Measurements from ENCODE around the gene VAV3.
"Not testable (repeated sequence)": the region's sequence is repeated elsewhere in the genome, so short reads cannot be mapped to it uniquely, and the experiment has no call there.

The VAV3 gene

GRCh38 chr1:107883562-107883961, 81.4 kb downstream of the VAV3 start:
- no peak for DNase-seq

GRCh38 chr1:107879927-107880326, 85.1 kb downstream of the VAV3 start:
- no peak for DNase-seq

GRCh38 chr1:107879346-107879745, 85.6 kb downstream of the VAV3 start:
- peak in 2 of 3 donors; percentile 39 to 49 for DNase-seq

- DNase-seq = peak; percentile 62 to 73 (median 64)
Observed at GRCh38 chr1:107877745-107878144, 87.2 kb downstream of the VAV3 start.

- DNase-seq = peak; percentile 47 to 81 (median 76)
Observed at GRCh38 chr1:107877092-107877491, 87.9 kb downstream of the VAV3 start.

- DNase-seq = no peak
Observed at GRCh38 chr1:107875689-107876088, 89.3 kb downstream of the VAV3 start.

GRCh38 chr1:107874221-107874620, 90.8 kb downstream of the VAV3 start:
- DNase-seq = peak in 2 of 3 donors; percentile 54 to 56

- DNase-seq = peak; percentile 39 to 56 (median 44)
Observed at GRCh38 chr1:107871687-107872395, 93.1 kb downstream of the VAV3 start.

GRCh38 chr1:107871259-107871658, 93.7 kb downstream of the VAV3 start:
- DNase-seq = no peak

- no peak for DNase-seq
Observed at GRCh38 chr1:107870696-107871095, 94.3 kb downstream of the VAV3 start.

- no peak for DNase-seq
Observed at GRCh38 chr1:107867897-107868296, 97.1 kb downstream of the VAV3 start.

- no peak for DNase-seq
Observed at GRCh38 chr1:107867422-107867821, 97.6 kb downstream of the VAV3 start.

GRCh38 chr1:107866870-107867269, 98.1 kb downstream of the VAV3 start:
- DNase-seq = no peak

GRCh38 chr1:107865627-107866026, 99.4 kb downstream of the VAV3 start:
- no peak for DNase-seq

GRCh38 chr1:107863342-107863741, 101.6 kb downstream of the VAV3 start:
- no peak for DNase-seq

- no peak for DNase-seq
Observed at GRCh38 chr1:107862064-107862463, 102.9 kb downstream of the VAV3 start.

- no peak for DNase-seq
Observed at GRCh38 chr1:107858323-107858722, 106.7 kb downstream of the VAV3 start.

GRCh38 chr1:107851418-107851817, 113.6 kb downstream of the VAV3 start:
- no peak for DNase-seq

- DNase-seq = not testable (repeated sequence)
Observed at GRCh38 chr1:107844541-107845194, 120.3 kb downstream of the VAV3 start.

- DNase-seq = peak; percentile 44 to 65 (median 58)
Observed at GRCh38 chr1:107843989-107844388, 121.0 kb downstream of the VAV3 start.

GRCh38 chr1:107842241-107842640, 122.7 kb downstream of the VAV3 start:
- DNase-seq = no peak

- DNase-seq = peak in 1 of 3 donors; percentile 20
Observed at GRCh38 chr1:107840725-107841124, 124.3 kb downstream of the VAV3 start.

- DNase-seq = peak in 1 of 3 donors; percentile 13
Observed at GRCh38 chr1:107838056-107838455, 126.9 kb downstream of the VAV3 start.

GRCh38 chr1:107835151-107835670, 129.8 kb downstream of the VAV3 start:
- DNase-seq = no peak

Data from suppressor macrophage treated with lipopolysaccharide for 1 hour (primary cell).